Measurements from ENCODE around the gene PIP5KL1. TPM values are rescaled to one million over a fixed set of nuclear protein-coding genes. Genes with fewer than 3 reads are reported as not detected.

The PIP5KL1 gene
- total and polyA plus RNA-seq, 2 of the 8 experiments (the other 6 are each of a cell fraction or from before 2014, with no cell fraction given) = 13.4 to 15.4 TPM

GRCh38 chr9:127930231-127931091 lies at the start of gene PIP5KL1 (continued):
- no peak for TF ChIP-seq CTBP2 (IDR thresholded peaks at IDR 0.05; ENCODE audit: borderline replicate concordance, insufficient read depth, insufficient read length, low read length)
- no peak; the same call in 1 of the 2 replicates for TF ChIP-seq SRF (IDR thresholded peaks at IDR 0.05; ENCODE audit: low read depth, low read length)
- TF ChIP-seq CHD2 (IDR thresholded peaks at IDR 0.05; ENCODE audit: low read length) = no peak; the same call in 1 of the 2 replicates
- TF ChIP-seq CHD1 (IDR thresholded peaks at IDR 0.05; ENCODE audit: low read depth, low read length) = no peak
